GM23338 (cell line): ENCODE data around the gene MGAT5. TPM values are rescaled to one million over a fixed set of nuclear protein-coding genes. Genes with fewer than 3 reads are reported as not detected.

ENCODE experiments used
- ATAC-seq: fragments of 200-7000 bp; cut with Tn5 transposase; 3 replicates; pipeline ENCODE4 v1.9.1; 2020
- DNase-seq: peaks from one replicate; pipeline ENCODE4 v3.0.0-alpha.2; 2015; ENCODE audit warnings: low spot score
- H2AFZ ChIP-seq: fragments of 200-600 bp; sonication (generic); 2 replicates; pipeline ENCODE4 v1.8.0; 2016; ENCODE audit warnings: antibody characterized with exemption, mild to moderate bottlenecking, moderate library complexity
- H3F3A ChIP-seq: fragments of 200-600 bp; sonication (generic); replicated peaks from 2 replicates; pipeline ENCODE4 v1.8.0; 2017; ENCODE audit warnings: antibody characterized with exemption, mixed run types, low read depth
- H3K27ac ChIP-seq: fragments of 200-600 bp; sonication (generic); 2 replicates; pipeline ENCODE4 v1.6.1; 2016; ENCODE audit warnings: low read depth
- H3K27me3 ChIP-seq: fragments of 200-600 bp; sonication (generic); 2 replicates; pipeline ENCODE4 v1.8.0; 2016; ENCODE audit warnings: mild to moderate bottlenecking, mixed run types, moderate library complexity; ENCODE audit not compliant: insufficient read depth
- H3K36me3 ChIP-seq: fragments of 200-600 bp; sonication (generic); 2 replicates; pipeline ENCODE4 v1.8.0; 2016; ENCODE audit warnings: mild to moderate bottlenecking; ENCODE audit not compliant: insufficient read depth
- H3K4me1 ChIP-seq: fragments of 200-600 bp; sonication (generic); 2 replicates; pipeline ENCODE4 v1.8.0; 2016; ENCODE audit warnings: mild to moderate bottlenecking, moderate library complexity; ENCODE audit not compliant: insufficient read depth
- H3K4me2 ChIP-seq: fragments of 200-600 bp; sonication (generic); 2 replicates; pipeline ENCODE4 v1.7.1; 2017; ENCODE audit warnings: mixed run types
- H3K4me3 ChIP-seq: fragments of 200-600 bp; sonication (generic); 2 replicates; pipeline ENCODE4 v1.6.1; 2016; ENCODE audit warnings: mixed run types
- H3K79me2 ChIP-seq: fragments of 200-600 bp; sonication (generic); replicated peaks from 2 replicates; pipeline ENCODE4 v1.8.0; 2017; ENCODE audit warnings: mild to moderate bottlenecking; ENCODE audit not compliant: insufficient read depth
- H3K9me2 ChIP-seq: fragments of 200-600 bp; sonication (generic); 2 replicates; pipeline ENCODE4 v1.8.0; 2017; ENCODE audit not compliant: insufficient read depth
- H4K20me1 ChIP-seq: fragments of 200-600 bp; sonication (generic); replicated peaks from 2 replicates; pipeline ENCODE4 v1.8.0; 2017; ENCODE audit warnings: mild to moderate bottlenecking; ENCODE audit not compliant: insufficient read depth
- H3K27ac Mint-ChIP-seq: 2 replicates; pipeline ENCODE4 v1.8.0; 2020; ENCODE audit warnings: inconsistent platforms, mild to moderate bottlenecking, moderate library complexity, mixed read lengths
- H3K27me3 Mint-ChIP-seq: 3 replicates; pipeline ENCODE4 v1.8.0; 2022; ENCODE audit warnings: low read depth, mild to moderate bottlenecking, moderate library complexity, mixed read lengths, inconsistent platforms; ENCODE audit not compliant: insufficient read depth, poor library complexity
- H3K36me3 Mint-ChIP-seq: 3 replicates; pipeline ENCODE4 v1.8.0; 2021; ENCODE audit warnings: low read depth, mild to moderate bottlenecking, inconsistent platforms, moderate library complexity, mixed read lengths
- H3K4me1 Mint-ChIP-seq: 3 replicates; pipeline ENCODE4 v1.8.0; 2020; ENCODE audit warnings: mild to moderate bottlenecking, inconsistent platforms, mixed read lengths
- H3K4me3 Mint-ChIP-seq: 3 replicates; pipeline ENCODE4 v1.8.0; 2021; ENCODE audit warnings: moderate library complexity, mild to moderate bottlenecking, inconsistent platforms, mixed read lengths
- H3K9me3 Mint-ChIP-seq: 3 replicates; pipeline ENCODE4 v1.8.0; 2020; ENCODE audit warnings: moderate library complexity, mild to moderate bottlenecking, inconsistent platforms, mixed read lengths
- CREB1 ChIP-seq: fragments of 250-450 bp; sonication (Bioruptor Pico); IDR thresholded peaks from 2 replicates; pipeline ENCODE4 v1.5.0; 2020; ENCODE audit warnings: low read depth, mild to moderate bottlenecking, moderate library complexity
- EZH2 ChIP-seq: fragments of 200-600 bp; sonication (generic); IDR thresholded peaks from one replicate; pipeline ENCODE4 v1.8.0; 2017; ENCODE audit warnings: antibody characterized with exemption, mild to moderate bottlenecking, low read depth; ENCODE audit not compliant: unreplicated experiment
- EZH2phosphoT487 ChIP-seq: fragments of 200-600 bp; sonication (generic); IDR thresholded peaks from one replicate; pipeline ENCODE4 v1.8.1; 2018; ENCODE audit warnings: antibody characterized with exemption; ENCODE audit not compliant: unreplicated experiment
- JUNB ChIP-seq: IDR thresholded peaks from one replicate; pipeline ENCODE4 v1.6.1; 2016; ENCODE audit warnings: antibody characterized with exemption; ENCODE audit not compliant: unreplicated experiment
- NANOG ChIP-seq: IDR thresholded peaks from 2 replicates; pipeline ENCODE4 v1.6.1; 2016; ENCODE audit warnings: antibody characterized with exemption, borderline replicate concordance
- POLR2AphosphoS5 ChIP-seq: IDR thresholded peaks from 2 replicates; pipeline ENCODE4 v1.6.1; 2016; ENCODE audit warnings: antibody characterized with exemption, low read depth
- STAT1 ChIP-seq: IDR thresholded peaks from one replicate; pipeline ENCODE4 v1.6.1; 2016; ENCODE audit warnings: antibody characterized with exemption; ENCODE audit not compliant: unreplicated experiment
- ZNF114 ChIP-seq: fragments of 250-450 bp; sonication (Bioruptor Pico); IDR thresholded peaks from 2 replicates; pipeline ENCODE4 v1.5.0; 2020; ENCODE audit warnings: mild to moderate bottlenecking, moderate library complexity
- ZNF331 ChIP-seq: fragments of 250-450 bp; sonication (Bioruptor Pico); IDR thresholded peaks from 2 replicates; pipeline ENCODE4 v1.5.0; 2020; ENCODE audit warnings: low read depth, mild to moderate bottlenecking, moderate library complexity
- polyA plus RNA-seq: library from polyadenylated mRNA; unstranded; fragments of >200 nt; fragmentation: Nextera tagmentation; extraction: Ambion mirVana; gene quantifications from 2 replicates; pipeline ENCODE4 v1.2.1, GENCODE V29; 2016
- total RNA-seq: library from RNA; depleted of rRNA; stranded (reverse); fragments of >200 nt; shearing (Covaris generic); gene quantifications from 2 replicates; pipeline ENCODE4 v1.2.3, GENCODE V29; 2014
- TF ChIP-seq, protein P1 (sequence below), 2 experiments: fragments of 200-600 bp in 1 of 2; sonication (generic) in 1 of 2; conservative IDR thresholded peaks; 2 replicates each; pipeline versions ENCODE4 v1.5.1 to v1.6.1; 2016 to 2017; ENCODE audit warnings: antibody characterized with exemption in 2 of 2, low read depth in 2 of 2, mild to moderate bottlenecking in 2 of 2, moderate library complexity in 1 of 2
- TF ChIP-seq, protein P2 (sequence below): fragments of 250-450 bp; sonication (Bioruptor Pico); IDR thresholded peaks from 2 replicates; pipeline ENCODE4 v1.5.0; 2020; ENCODE audit warnings: mild to moderate bottlenecking, moderate library complexity
- TF ChIP-seq, protein P3 (sequence below): IDR thresholded peaks from 2 replicates; pipeline ENCODE4 v1.6.1; 2016; ENCODE audit warnings: antibody characterized with exemption
- TF ChIP-seq, protein P4 (sequence below): IDR thresholded peaks from one replicate; pipeline ENCODE4 v1.6.1; 2018; ENCODE audit warnings: antibody characterized with exemption; ENCODE audit not compliant: unreplicated experiment

MGAT5 gene
- total and polyA plus RNA-seq, 2 experiments from 2014 or later: 4.6 to 27.6 TPM

DNA sequence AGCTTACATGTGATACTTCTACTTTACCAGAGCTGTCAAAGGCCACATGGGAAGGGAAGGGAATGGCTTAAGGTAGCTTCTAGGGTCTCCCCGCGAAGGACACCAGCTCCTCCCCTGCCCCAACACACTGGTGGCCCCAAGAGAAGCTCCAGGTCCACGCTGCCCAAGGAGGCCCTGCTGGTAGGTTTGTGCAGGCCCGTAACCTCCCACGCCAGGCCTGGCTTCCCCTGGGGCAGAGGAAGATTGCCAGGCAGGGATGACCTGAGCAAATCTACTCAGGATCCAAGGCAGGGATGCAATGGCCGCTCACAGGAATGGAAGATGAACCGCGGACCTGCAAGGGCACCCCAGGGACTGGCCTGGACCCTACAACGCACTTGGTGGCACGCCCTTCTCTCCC, 205.1 kb downstream of the MGAT5 start:
- Histone ChIP-seq H3K9me2 (no peaks in the 10 kb centered on the region), H3K4me1 (no peaks in the 10 kb centered on the region)

More for the DNA sequence above, 205.1 kb downstream of the MGAT5 start:
- DNase-seq (no peak), ATAC-seq (no peak)
- no peaks in the 10 kb centered on the region; the same call in 2 of the 3 replicates for H3K9me3 Mint-ChIP-seq
- Histone ChIP-seq H3K4me3 (no peak overlapping the region), H4K20me1 (no peaks in the 10 kb centered on the region), H3K36me3 (no peaks in the 10 kb centered on the region), H3K79me2 (no peaks in the 10 kb centered on the region), H3K27me3 (no peaks in the 10 kb centered on the region), H2AFZ (no peak overlapping the region), H3K27ac (no peak overlapping the region), H3F3A (no peaks in the 10 kb centered on the region), H3K4me2 (no peak overlapping the region)
- H3K27me3 Mint-ChIP-seq: no peaks in the 10 kb centered on the region
- H3K4me1 Mint-ChIP-seq: peaks cover 4% of the 10 kb centered on the region; the same call in 2 of the 3 replicates
- H3K27ac Mint-ChIP-seq: no peak overlapping the region
- H3K4me3 Mint-ChIP-seq: no peak overlapping the region
- no peak for TF ChIP-seq POLR2AphosphoS5
- no peak for TF ChIP-seq CREB1 (CRISPR knock-in tag)
- no peak for TF ChIP-seq ZNF114
- TF ChIP-seq EZH2phosphoT487: no peak
- no peak for TF ChIP-seq EZH2
- TF ChIP-seq, protein P1, sequence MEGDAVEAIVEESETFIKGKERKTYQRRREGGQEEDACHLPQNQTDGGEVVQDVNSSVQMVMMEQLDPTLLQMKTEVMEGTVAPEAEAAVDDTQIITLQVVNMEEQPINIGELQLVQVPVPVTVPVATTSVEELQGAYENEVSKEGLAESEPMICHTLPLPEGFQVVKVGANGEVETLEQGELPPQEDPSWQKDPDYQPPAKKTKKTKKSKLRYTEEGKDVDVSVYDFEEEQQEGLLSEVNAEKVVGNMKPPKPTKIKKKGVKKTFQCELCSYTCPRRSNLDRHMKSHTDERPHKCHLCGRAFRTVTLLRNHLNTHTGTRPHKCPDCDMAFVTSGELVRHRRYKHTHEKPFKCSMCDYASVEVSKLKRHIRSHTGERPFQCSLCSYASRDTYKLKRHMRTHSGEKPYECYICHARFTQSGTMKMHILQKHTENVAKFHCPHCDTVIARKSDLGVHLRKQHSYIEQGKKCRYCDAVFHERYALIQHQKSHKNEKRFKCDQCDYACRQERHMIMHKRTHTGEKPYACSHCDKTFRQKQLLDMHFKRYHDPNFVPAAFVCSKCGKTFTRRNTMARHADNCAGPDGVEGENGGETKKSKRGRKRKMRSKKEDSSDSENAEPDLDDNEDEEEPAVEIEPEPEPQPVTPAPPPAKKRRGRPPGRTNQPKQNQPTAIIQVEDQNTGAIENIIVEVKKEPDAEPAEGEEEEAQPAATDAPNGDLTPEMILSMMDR (conservative IDR thresholded peaks at IDR 0.05; ENCODE audit: low read depth in 2 of 2): no peak
- TF ChIP-seq ZNF331 (CRISPR knock-in tag): no peak
- no peak for TF ChIP-seq JUNB
- TF ChIP-seq, protein P2, sequence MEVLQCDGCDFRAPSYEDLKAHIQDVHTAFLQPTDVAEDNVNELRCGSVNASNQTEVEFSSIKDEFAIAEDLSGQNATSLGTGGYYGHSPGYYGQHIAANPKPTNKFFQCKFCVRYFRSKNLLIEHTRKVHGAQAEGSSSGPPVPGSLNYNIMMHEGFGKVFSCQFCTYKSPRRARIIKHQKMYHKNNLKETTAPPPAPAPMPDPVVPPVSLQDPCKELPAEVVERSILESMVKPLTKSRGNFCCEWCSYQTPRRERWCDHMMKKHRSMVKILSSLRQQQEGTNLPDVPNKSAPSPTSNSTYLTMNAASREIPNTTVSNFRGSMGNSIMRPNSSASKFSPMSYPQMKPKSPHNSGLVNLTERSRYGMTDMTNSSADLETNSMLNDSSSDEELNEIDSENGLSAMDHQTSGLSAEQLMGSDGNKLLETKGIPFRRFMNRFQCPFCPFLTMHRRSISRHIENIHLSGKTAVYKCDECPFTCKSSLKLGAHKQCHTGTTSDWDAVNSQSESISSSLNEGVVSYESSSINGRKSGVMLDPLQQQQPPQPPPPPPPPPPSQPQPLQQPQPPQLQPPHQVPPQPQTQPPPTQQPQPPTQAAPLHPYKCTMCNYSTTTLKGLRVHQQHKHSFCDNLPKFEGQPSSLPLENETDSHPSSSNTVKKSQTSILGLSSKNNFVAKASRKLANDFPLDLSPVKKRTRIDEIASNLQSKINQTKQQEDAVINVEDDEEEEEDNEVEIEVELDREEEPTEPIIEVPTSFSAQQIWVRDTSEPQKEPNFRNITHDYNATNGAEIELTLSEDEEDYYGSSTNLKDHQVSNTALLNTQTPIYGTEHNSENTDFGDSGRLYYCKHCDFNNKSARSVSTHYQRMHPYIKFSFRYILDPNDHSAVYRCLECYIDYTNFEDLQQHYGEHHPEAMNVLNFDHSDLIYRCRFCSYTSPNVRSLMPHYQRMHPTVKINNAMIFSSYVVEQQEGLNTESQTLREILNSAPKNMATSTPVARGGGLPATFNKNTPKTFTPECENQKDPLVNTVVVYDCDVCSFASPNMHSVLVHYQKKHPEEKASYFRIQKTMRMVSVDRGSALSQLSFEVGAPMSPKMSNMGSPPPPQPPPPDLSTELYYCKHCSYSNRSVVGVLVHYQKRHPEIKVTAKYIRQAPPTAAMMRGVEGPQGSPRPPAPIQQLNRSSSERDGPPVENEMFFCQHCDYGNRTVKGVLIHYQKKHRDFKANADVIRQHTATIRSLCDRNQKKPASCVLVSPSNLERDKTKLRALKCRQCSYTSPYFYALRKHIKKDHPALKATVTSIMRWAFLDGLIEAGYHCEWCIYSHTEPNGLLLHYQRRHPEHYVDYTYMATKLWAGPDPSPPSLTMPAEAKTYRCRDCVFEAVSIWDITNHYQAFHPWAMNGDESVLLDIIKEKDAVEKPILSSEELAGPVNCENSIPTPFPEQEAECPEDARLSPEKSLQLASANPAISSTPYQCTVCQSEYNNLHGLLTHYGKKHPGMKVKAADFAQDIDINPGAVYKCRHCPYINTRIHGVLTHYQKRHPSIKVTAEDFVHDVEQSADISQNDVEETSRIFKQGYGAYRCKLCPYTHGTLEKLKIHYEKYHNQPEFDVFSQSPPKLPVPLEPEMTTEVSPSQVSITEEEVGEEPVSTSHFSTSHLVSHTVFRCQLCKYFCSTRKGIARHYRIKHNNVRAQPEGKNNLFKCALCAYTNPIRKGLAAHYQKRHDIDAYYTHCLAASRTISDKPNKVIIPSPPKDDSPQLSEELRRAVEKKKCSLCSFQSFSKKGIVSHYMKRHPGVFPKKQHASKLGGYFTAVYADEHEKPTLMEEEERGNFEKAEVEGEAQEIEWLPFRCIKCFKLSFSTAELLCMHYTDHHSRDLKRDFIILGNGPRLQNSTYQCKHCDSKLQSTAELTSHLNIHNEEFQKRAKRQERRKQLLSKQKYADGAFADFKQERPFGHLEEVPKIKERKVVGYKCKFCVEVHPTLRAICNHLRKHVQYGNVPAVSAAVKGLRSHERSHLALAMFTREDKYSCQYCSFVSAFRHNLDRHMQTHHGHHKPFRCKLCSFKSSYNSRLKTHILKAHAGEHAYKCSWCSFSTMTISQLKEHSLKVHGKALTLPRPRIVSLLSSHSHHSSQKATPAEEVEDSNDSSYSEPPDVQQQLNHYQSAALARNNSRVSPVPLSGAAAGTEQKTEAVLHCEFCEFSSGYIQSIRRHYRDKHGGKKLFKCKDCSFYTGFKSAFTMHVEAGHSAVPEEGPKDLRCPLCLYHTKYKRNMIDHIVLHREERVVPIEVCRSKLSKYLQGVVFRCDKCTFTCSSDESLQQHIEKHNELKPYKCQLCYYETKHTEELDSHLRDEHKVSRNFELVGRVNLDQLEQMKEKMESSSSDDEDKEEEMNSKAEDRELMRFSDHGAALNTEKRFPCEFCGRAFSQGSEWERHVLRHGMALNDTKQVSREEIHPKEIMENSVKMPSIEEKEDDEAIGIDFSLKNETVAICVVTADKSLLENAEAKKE (CRISPR knock-in tag): no peak
- TF ChIP-seq STAT1: no peak
- TF ChIP-seq, protein P3, sequence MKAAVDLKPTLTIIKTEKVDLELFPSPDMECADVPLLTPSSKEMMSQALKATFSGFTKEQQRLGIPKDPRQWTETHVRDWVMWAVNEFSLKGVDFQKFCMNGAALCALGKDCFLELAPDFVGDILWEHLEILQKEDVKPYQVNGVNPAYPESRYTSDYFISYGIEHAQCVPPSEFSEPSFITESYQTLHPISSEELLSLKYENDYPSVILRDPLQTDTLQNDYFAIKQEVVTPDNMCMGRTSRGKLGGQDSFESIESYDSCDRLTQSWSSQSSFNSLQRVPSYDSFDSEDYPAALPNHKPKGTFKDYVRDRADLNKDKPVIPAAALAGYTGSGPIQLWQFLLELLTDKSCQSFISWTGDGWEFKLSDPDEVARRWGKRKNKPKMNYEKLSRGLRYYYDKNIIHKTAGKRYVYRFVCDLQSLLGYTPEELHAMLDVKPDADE: no peak
- TF ChIP-seq NANOG: no peak
- TF ChIP-seq, protein P4, sequence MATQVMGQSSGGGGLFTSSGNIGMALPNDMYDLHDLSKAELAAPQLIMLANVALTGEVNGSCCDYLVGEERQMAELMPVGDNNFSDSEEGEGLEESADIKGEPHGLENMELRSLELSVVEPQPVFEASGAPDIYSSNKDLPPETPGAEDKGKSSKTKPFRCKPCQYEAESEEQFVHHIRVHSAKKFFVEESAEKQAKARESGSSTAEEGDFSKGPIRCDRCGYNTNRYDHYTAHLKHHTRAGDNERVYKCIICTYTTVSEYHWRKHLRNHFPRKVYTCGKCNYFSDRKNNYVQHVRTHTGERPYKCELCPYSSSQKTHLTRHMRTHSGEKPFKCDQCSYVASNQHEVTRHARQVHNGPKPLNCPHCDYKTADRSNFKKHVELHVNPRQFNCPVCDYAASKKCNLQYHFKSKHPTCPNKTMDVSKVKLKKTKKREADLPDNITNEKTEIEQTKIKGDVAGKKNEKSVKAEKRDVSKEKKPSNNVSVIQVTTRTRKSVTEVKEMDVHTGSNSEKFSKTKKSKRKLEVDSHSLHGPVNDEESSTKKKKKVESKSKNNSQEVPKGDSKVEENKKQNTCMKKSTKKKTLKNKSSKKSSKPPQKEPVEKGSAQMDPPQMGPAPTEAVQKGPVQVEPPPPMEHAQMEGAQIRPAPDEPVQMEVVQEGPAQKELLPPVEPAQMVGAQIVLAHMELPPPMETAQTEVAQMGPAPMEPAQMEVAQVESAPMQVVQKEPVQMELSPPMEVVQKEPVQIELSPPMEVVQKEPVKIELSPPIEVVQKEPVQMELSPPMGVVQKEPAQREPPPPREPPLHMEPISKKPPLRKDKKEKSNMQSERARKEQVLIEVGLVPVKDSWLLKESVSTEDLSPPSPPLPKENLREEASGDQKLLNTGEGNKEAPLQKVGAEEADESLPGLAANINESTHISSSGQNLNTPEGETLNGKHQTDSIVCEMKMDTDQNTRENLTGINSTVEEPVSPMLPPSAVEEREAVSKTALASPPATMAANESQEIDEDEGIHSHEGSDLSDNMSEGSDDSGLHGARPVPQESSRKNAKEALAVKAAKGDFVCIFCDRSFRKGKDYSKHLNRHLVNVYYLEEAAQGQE: no peak
- H3K36me3 Mint-ChIP-seq: no peaks in the 10 kb centered on the region
